Thoracic aorta (tissue), 2 donors: ENCODE measurements around the gene ACSS3. TPM values are rescaled to one million over a fixed set of nuclear protein-coding genes. Genes with fewer than 3 reads are reported as not detected.

Source experiments
- ATAC-seq: fragments of 150-250 bp; one replicate; pipeline ENCODE4 v1.8.0; 2017; ENCODE audit warnings: low read depth; ENCODE audit not compliant: insufficient number of reproducible peaks, low FRiP score
- DNase-seq: peaks from one replicate; pipeline ENCODE4 v3.0.0-alpha.2; 2020; ENCODE audit warnings: low spot score
- H3K27ac ChIP-seq, 2 donors: fragments of 200-600 bp; sonication (generic); 1 replicate in 1 of 2; 2 replicates in 1 of 2; pipeline ENCODE4 v1.5.1; 2016; ENCODE audit warnings: mild to moderate bottlenecking in 2 of 2, moderate library complexity in 2 of 2
- H3K27me3 ChIP-seq: fragments of 200-600 bp; sonication (generic); replicated peaks from 2 replicates; pipeline ENCODE4 v1.6.0; 2016; ENCODE audit warnings: mild to moderate bottlenecking; ENCODE audit not compliant: insufficient read depth
- H3K36me3 ChIP-seq: fragments of 200-600 bp; sonication (generic); one replicate; pipeline ENCODE4 v1.5.1; 2016
- H3K4me1 ChIP-seq, 2 donors: fragments of 200-600 bp; sonication (generic); 1 replicate in 1 of 2; 2 replicates in 1 of 2; pipeline versions ENCODE4 v1.5.1 to v1.6.0; 2016; ENCODE audit warnings: low read depth in 2 of 2, mild to moderate bottlenecking in 1 of 2; ENCODE audit not compliant: control insufficient read depth in 1 of 2
- H3K4me3 ChIP-seq: fragments of 200-600 bp; sonication (generic); 2 replicates; pipeline ENCODE4 v1.5.1; 2016; ENCODE audit warnings: mild to moderate bottlenecking
- H3K9me3 ChIP-seq: fragments of 200-600 bp; sonication (generic); 2 replicates; pipeline ENCODE4 v1.5.1; 2016
- CTCF ChIP-seq: fragments of 200-600 bp; sonication (generic); IDR thresholded peaks from one replicate; pipeline ENCODE4 v1.5.1; 2019; ENCODE audit warnings: antibody characterized with exemption
- total RNA-seq, 2 donors: library from RNA; depleted of rRNA; stranded (reverse); fragments of >200 nt; gene quantifications; one replicate each; pipeline versions ENCODE4 v1.1.0 to v1.2.3, GENCODE V29; 2016

ACSS3 gene
- total RNA-seq, 2 donors from 2014 or later = 16.5 to 30.0 TPM

GRCh38 chr12:81070846-81071245 lies 7.0 kb upstream of the ACSS3 start:
- TF ChIP-seq CTCF = no peak
- Histone ChIP-seq H3K36me3 (no peaks in the 10 kb centered on the region), H3K27me3 (no peaks in the 10 kb centered on the region), H3K9me3 (no peaks in the 10 kb centered on the region), H3K4me3 (no peak overlapping the region), H3K27ac (no peak overlapping the region), H3K4me1 (no peaks in the 10 kb centered on the region)
- ATAC-seq (no peak), DNase-seq (no peak)

GRCh38 chr12:81075539-81075938 lies 2.3 kb upstream of the ACSS3 start:
- ATAC-seq = no peak
- H3K27ac ChIP-seq = no peak overlapping the region

GRCh38 chr12:81077329-81077685 lies 572 bp upstream of the ACSS3 start:
- Histone ChIP-seq H3K9me3 (no peaks in the 10 kb centered on the region), H3K4me1 (peaks cover 8 to 20% of the 10 kb centered on the region in 2 donors), H3K4me3 (peak overlapping the region; percentile 81), H3K27ac (peak overlapping the region; percentile 82 to 83), H3K27me3 (no peaks in the 10 kb centered on the region), H3K36me3 (no peaks in the 10 kb centered on the region)
- no peak for DNase-seq
- no peak for TF ChIP-seq CTCF
- ATAC-seq = peak; percentile 5

More at GRCh38 chr12:81075539-81075938, 2.3 kb upstream of the ACSS3 start:
- Histone ChIP-seq H3K9me3 (no peaks in the 10 kb centered on the region), H3K4me3 (no peak overlapping the region), H3K27me3 (no peaks in the 10 kb centered on the region), H3K4me1 (peaks cover 4 to 8% of the 10 kb centered on the region in 2 donors), H3K36me3 (no peaks in the 10 kb centered on the region)
- DNase-seq = no peak
- TF ChIP-seq CTCF = no peak

GRCh38 chr12:81078469-81079196 lies 754 bp downstream of the ACSS3 start:
- peak overlapping the region; percentile 82 to 83 for H3K27ac ChIP-seq
- DNase-seq (peak; percentile 23), ATAC-seq (no peak)
- no peaks in the 10 kb centered on the region for H3K9me3 ChIP-seq
- peaks cover 8 to 20% of the 10 kb centered on the region in 2 donors for H3K4me1 ChIP-seq
- H3K4me3 ChIP-seq = peak overlapping the region; percentile 81
- no peaks in the 10 kb centered on the region for H3K36me3 ChIP-seq
- no peaks in the 10 kb centered on the region for H3K27me3 ChIP-seq
- no peak for TF ChIP-seq CTCF

- Histone ChIP-seq H3K4me1 (peaks cover 8 to 20% of the 10 kb centered on the region in 2 donors), H3K36me3 (no peaks in the 10 kb centered on the region), H3K27ac (peak overlapping the region; percentile 82 to 83), H3K9me3 (no peaks in the 10 kb centered on the region), H3K4me3 (peak overlapping the region; percentile 81), H3K27me3 (no peaks in the 10 kb centered on the region)
- DNase-seq (no peak), ATAC-seq (no peak)
- no peak for TF ChIP-seq CTCF
Measured at GRCh38 chr12:81079280-81080076, 1.6 kb downstream of the ACSS3 start.
